ENCODE measurements around the gene ANO9.
A peak's percentile ranks its signal among the peaks of the same experiment; 100 is the strongest.

Gene ANO9

DNA sequence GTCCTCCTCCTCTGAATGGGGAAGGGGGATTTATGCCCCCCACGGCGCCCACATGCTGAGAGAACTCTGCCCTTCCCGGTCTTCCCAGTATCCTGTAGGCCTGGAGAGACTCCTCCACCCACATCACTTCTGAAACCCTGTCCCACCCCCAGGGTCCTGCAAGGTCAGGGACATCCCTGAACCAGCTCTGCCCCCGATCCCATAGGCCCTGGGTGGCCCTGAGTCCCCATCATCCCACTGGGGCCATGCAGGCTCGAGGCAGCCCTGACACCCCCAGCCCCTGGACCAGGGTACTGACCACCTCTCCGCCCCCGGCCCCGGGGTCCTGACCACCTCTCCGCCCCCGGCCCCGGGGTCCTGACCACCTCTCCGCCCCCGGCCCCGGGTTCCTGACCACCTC lies 60.8 kb downstream of the ANO9 start:
- no peak for DNase-seq

DNA sequence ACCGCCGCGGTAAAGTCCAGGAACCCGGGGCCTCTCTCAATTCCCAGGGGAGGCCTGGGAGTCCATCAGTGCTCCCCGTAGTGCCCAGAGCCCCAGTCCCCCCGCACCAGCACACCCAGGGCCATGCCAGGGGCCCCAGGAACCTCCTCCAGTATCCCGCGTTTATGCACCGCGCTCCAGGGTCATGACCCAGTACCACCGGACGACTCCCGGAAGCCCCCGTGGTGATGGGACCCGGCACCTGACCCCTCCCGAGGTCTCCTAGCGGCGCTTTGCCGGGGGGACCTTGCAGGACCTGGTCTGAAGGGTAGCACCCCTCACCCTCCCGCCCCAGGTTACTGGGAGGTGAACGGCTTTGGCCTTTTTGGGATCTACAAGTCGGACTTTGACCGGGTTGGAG lies 61.3 kb downstream of the ANO9 start:
- no peak for DNase-seq

DNA sequence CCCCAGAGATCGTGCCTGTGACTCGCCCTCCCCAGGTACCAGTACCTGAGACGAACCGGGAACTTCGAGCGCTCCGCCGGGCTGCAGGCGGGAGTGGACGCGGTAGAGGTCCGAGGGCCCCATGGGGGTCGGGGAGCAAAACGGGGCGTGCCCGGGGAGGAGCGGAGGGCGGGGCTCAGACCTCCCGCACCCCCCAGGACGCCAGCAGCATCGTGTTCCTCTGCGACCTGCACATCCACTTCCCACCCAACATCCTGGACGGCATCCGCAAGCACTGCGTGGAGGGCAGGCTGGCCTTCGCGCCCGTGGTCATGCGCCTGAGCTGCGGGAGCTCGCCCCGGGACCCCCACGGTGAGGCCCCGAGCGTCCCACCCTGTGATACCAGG lies 61.7 kb downstream of the ANO9 start:
- DNase-seq = no peak

DNA sequence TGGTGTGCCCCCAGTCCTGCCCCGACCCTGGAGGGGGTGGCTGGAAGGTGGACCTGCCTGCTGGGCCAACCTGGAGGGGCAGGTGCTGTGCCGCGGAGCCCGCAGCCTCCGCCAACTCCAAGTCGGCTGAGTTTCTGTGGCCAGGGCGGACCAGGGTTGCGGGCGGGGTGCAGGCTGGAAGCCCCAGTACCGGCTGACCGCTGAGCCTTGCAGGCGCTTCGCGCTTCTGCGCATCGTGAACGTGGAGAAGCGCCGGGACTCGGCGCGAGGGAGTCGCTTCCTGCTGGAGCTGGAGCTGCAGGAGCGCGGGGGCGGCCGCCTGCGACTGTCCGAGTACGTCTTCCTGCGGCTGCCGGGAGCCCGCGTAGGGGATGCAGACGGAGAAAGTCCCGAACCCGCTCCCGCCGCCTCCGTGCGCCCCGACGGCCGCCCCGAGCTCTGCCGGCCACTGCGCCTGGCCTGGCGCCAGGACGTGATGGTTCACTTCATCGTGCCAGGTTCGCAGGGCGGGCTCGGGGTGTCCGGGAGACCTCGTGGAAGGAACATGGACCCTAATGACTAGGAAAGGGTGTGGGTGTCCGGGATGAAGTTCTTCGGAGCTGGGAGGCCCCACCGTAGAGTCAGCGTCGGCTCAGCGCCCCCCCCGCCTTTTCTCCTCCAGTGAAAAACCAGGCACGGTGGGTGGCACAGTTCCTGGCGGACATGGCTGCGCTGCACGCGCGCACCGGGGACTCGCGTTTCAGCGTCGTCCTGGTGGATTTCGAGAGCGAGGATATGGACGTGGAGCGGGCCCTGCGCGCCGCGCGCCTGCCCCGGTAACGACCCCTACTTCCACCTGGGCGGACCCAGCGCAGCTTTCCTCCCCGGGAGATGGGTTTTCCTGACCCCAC lies 62.4 kb downstream of the ANO9 start:
- DNase-seq = no peak

DNA sequence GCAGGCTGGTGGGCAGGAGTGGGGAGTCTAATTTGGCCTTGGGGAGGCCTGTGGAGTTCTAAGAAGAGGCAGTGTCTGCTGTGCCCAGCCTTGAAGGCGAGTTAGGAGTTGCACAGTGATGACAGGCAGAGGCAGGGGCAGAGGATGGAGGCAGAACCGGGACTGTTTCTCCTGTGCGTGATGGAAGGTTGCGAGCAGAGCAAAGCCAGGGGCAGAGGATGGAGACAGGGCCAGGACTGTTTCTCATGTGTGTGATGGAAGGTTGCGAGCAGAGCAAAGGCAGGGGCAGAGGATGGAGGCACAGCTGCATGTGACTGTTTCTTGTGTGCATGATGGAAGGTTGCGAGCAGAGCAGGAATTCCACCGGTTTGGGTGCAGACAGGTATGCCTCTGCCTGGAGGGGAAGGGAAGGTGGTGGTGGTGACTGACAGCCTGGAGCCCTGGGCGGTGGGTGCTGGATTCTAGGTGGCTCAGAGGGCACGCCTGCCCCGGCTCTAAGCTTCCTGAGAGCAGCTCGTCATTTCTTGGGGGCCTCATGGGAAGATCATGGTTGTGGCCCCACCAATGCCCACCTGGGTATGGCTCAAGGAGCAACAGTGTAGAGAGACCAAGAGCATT lies 63.8 kb downstream of the ANO9 start:
- DNase-seq = no peak

DNA sequence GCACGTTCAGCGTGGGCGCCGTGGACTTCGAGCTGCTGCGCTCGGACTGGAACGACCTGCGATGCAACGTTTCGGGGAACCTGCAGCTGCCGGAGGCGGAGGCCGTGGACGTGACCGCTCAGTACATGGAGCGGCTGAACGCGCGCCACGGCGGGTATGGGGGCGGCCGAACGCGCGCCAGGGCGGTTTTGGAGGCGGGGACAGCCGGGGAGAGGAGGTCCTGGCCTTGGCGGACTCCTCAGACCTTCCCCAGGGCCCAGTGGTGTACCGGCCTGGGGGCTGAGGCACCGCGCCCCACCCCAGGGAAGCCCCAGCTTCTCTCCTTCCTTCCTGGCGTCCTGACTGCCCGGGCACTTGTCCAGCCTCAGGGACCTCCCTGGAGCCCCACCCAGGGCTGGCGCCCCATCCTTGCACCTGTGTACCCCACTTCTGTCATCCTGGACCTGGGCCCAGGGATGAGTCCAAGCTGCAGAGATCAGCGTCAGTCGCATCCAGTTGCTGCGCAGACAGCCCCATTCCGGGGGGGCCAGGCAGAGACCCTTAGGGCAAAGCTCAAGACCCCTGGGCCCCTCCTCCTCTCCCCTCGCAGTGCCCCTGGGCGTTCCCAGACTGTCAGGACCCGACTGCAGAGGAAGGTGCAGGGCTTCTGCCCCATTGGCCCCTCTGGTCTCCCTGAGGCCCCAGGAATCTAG lies 64.5 kb downstream of the ANO9 start:
- DNase-seq = no peak

DNA sequence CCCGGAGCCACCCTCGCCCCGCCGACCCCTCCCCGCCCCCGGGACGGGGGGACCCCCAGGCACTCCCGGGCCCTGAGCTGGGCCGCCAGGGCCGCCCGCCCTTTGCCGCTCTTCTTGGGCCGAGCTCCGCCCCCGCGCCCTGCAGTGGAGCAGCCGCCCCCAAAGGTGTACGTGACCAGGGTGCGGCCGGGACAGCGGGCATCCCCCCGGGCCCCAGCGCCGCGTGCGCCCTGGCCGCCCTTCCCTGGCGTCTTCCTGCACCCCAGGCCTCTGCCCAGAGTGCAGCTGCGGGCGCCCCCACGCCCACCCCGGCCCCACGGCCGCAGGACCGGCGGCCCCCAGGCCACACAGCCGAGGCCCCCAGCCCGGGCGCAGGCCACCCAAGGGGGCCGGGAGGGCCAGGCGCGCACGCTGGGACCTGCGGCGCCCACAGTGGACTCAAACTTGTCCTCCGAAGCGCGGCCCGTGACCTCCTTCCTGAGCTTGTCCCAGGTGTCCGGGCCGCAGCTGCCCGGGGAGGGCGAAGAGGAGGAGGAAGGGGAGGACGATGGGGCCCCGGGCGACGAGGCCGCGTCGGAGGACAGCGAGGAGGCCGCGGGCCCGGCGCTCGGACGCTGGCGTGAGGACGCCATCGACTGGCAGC lies 65.2 kb downstream of the ANO9 start:
- DNase-seq = no peak

DNA sequence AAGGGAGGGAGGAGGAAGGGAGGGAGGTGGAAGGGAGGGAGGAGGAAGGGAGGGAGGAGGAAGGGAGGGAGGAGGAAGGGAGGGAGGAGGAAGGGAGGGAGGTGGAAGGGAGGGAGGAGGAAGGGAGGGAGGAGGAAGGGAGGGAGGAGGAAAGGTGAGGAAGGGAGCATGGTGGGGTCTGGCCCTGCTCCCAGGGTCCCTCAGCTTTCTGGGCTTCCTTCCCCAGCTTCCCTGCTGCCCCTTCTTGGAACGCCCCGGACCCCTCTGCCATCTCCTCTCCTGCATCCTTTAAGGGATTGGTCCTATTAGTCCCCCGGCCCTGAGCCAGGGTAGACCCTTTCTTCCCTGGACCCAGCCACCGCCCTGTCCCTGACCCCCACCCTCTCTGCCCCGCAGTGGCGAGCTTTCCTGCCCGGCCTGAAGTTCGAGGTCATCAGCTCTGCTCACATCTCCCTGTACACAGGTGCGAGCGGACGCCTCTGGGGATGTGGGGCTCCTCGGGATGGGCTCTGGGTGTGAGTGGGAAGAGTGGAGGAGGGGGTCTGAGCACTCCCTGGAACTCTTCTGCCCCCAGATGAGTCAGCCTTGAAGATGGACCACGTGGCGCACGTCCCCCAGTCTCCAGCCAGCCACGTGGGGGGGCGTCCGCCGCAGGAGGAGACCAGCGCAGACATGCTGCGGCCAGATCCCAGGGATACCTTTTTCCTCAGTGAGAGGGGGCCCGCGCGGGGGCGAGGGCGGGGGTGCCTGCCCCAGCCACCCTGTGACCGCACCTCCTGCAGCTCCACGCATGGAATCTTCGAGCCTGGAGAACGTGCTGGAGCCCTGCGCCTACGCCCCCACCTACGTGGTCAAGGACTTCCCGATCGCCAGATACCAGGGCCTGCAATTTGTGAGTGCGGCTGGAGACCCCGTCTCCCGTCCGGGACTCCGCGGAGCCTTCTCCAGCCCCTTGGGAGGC lies 66.5 kb downstream of the ANO9 start:
- no peak for DNase-seq

DNA sequence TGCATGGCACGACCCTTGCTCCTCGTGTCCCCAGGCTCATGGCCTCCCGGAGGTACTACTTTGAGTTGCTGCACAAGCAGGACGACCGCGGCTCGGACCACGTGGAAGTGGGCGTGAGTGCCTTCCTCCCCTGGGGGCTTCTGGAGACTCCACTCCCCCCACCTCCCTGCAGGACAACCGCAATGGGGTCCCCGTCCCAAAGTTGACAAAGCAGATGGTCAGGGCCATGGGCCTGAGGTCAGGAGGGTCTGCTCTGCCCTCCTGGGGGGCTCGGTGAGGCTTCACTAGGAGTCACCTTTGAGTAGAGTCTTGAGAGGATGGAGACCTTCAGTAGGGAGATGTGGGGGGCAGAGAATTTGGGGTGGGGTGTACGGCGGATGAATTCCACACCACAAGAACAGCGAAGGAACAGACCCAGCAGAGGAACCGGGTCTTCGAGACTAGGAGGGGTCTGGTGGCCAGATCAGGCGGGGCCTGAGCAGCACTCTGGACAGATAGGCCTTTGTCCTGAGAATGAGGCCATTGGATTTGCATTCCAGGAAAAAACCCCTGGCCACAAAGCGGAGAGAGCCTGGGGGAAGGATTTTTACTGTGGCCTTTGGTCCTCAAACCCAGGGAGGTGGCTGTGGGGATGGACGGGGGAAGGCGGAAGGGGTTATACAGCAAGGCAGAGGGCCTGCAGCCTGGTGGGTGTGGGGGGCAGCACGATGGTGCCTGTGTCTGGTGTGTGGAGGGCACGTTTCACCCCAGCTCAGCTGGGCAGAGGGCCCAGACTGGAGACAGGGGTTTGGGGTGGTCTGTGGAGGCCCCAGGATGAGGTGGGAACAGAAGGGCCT lies 67.9 kb downstream of the ANO9 start:
- DNase-seq = no peak

DNA sequence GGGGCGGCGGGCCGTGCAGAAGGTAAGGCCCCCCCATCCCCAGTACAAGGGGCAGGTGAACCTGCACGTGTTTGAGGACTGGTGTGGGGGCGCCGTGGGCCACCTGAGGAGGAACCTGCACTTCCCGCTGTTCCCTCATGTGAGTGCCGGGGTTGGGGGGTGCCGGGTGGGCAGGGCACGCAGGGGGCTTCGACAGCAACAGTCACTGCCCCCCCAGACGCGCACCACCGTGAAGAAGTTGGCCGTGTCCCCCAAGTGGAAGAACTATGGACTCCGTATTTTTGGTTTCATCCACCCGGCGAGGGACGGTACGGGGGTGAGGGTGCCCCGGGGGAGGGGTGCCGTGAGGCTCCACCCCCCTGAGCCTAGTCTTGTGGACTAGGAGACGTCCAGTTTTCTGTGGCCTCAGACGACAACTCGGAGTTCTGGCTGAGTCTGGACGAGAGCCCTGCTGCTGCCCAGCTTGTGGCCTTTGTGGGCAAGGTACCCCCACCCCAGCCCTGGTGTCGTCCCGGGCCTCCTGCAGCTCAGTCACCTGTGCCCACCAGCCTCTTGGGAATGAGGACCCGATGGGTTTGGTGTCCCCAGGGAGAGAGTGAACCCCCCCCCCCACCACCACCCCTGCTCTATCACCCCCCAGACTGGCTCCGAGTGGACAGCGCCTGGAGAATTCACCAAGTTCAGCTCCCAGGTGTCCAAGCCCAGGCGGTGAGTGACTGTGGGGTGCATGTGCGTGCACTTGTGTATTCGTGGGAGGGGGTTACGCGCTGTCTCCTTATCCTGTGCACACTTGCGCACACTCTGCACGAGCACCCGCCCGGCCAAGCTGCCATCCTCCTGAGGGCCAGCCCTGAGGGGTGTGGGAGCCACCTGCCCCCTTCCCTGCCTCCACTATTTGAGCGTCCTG lies 68.7 kb downstream of the ANO9 start:
- no peak for DNase-seq

DNA sequence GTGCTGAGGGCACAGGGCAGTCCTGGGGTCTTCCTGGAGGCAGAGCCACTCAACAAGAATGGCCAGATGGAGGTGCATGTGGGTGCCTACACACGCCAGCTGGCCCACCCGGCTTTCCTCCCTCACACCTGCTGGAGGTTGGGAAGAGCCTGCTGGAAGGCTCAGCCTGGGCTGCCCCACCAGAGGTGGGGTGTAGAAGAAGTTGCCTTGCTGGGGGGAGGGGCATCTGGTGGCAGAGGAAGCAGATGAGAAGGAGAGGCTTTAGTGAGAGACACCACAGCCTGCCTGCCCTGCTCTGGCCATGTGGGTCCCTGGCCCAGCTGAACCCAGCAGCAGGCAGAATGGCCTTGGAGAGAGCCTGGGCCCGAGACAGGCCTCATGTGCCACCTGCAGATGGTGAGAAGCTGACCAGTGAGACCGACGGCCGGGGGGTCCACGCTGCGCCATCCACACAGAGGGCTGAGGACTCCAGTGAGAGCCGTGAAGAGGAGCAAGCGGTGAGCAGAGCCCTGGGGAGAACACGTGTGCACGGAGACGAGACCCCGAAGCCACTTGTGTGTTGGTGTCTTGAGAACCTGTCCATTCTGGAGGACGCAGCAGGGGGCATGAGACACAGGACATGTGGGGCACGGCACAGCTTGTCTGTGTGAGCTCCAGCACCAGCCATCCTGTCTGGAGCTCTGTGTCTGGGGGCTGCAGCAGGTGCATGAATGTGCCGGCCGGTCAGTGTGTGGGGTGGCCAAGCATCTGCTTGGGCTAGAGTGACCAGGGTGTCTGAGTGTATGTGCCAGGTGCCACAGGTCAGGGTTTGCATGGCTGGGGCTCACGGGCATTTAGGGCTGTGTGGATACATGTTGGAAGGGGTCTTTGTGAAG lies 69.9 kb downstream of the ANO9 start:
- no peak for DNase-seq

DNA sequence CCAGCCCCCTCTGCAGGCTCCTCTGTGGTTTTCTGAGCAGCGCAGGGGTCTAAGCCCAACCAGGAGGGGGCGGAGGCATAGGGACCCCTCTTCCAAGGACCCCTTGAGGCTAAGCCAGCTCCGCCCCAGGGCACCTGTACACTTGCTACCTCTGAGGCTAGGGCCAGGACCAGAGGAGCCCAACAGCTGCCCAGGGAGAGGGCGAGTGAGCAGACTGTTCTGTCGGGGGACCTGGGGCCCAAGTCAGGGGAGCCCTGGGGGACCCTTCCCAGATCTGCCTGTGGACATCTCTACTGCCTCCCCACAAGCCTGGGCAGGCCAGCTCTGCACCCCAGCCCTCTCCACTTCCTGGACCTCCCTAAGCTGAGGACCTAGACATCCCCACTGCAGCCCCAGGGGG lies 70.8 kb downstream of the ANO9 start:
- DNase-seq = no peak

DNA sequence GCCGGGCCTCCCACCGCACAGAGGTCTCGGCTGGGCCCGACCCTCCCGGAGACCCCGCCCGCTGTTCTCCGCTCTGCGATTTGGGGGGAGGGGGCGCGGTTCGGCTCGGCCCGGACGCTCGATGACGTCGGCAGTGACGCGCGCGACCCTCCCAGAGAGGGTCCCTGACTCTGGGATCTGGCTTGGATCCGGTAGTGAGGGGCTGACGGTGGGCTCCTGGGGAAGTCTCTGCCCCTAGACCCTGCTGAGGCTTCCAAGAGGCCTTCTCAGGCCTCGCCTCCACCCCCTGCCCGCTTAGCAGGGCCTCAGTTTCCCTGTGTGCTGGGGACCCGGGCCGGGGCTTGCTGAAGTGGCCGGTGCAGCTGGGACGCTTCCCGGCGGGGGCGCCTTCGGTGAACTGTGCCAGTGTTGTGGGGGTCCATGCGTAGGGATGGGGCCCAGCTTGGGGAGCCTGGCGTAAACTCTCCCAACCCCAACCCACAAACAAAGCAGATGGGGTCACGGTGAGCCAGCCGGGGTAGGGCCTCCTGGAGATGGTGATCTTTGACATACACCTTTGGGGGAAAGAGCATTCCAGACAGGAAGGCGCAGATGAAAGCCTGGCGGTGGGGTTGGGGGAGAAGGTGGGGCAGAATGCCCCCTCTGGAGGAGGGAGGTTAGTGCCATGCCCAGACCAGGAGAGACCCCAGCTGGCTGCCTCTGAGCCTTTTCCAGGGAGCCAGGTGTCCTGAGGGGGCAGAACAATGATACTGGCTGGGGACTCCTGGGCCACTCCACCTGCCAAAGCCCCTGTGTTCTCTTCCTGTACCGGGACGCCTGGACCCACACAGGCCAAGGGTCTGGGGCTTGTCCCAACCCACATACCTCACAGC lies 71.5 kb downstream of the ANO9 start:
- DNase-seq = peak; percentile 78

DNA sequence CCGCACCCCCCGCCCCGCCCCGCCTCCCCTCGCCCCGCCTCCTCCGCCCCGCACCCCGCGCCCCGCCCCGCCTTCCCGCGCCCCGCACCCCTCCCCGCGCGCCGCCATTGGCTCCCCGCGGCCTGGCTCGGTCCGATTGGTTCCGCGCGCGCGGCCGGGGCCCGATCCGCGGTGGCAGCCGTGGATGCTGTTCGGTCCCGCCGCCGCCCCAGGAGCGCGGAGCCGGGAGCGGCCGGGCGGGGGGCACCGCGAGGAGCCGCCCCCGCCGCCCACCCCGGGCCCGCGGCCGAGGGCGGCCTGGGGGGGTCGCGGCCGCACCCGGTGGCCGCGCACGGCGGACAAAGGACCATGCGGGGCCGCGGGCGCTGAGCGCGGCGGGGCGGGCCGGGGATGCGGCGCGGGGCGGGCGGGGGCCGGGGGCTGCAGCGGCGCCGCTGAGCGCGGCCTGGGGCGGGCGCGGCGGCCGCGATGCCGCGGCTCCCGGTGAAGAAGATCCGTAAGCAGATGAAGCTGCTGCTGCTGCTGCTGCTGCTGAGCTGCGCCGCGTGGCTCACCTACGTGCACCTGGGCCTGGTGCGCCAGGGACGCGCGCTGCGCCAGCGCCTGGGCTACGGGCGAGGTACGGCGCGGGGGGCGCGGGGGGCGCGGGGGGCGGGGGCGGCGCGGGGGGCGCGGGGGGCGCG lies 72.3 kb downstream of the ANO9 start, which contains the start of gene B4GALNT4:
Gene B4GALNT4 (plus strand): TSS at position 164 of the 683 bp plus-strand sequence. CDS start 305 bp downstream, at position 469.
- DNase-seq = no peak

DNA sequence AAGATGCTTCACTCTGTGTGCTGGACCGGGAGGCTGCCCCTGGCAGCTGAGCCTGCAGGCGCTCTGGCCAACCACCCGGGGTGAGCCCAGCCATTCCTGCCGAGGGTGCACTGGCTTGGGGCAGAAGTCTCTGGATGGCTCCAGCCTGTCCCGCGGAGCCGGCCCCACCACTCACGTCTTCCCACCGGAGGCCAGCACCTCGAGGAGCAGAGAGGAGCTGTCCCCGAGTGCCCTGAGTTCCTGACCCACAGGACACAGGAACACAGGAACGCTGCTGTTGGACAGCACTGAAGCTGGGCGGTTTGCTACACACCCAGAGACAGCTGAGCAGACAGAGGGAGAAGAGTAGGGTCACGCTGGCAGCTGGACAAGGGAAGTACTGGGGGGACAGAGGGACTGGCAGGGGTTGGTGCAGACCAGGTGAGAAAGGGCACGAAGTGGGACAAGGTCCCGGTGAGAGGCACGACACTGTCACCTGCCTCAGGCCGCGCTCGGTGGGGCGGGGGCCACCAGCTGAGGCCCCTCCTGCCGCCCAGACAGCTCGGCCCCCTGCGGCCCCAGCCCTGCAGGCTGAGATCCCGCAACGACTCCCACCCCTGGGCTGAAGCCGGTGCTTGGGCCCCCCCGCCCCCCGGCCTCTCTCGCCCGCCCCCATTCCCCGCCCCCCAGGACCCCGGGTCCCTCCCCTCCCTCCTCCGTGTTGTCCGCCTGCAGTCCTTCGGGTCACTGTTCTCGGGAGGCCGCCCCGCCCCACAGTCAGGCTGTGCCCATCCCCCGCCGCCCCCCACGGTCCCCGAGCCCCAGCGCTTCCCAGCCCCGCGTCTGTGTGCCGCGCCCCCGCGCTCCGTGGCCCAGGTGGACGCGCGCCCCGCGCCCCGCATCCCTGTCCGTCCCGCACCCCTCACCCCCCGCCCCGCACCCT lies 73.1 kb downstream of the ANO9 start:
- peak; percentile 73 for DNase-seq

DNA sequence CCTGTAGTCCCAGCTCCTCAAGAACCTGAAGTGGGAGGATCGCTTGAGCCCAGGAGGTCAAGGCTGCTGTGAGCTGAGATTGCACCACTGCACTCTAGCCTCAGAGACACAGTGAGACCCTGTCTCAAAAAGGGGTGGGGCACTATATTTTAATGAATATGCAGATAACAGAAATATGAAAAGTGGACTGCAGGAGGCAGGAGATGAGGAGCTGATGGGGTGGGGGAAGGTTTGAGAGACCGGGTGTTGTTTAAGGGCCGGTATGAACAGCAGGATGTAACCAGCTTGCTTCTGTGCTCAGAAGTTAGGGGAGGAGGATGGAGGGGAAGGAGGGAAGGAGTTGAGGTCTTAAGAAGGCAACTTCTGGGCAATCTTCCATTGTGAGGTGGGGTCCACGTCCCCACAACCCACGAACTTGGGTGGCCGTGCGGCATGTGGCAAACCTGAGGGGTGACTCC lies 73.8 kb downstream of the ANO9 start:
- no peak for DNase-seq

Measured in retina (tissue), 1 donor.